ENCODE data around the gene KLF7.

The KLF7 gene

GRCh38 chr2:207165121-207166038, at the start of gene KLF7:
Gene KLF7 (minus strand): TSS chr2:207165948. CDS start chr2:207165568, 380 bp downstream.
- TF ChIP-seq, protein P1, sequence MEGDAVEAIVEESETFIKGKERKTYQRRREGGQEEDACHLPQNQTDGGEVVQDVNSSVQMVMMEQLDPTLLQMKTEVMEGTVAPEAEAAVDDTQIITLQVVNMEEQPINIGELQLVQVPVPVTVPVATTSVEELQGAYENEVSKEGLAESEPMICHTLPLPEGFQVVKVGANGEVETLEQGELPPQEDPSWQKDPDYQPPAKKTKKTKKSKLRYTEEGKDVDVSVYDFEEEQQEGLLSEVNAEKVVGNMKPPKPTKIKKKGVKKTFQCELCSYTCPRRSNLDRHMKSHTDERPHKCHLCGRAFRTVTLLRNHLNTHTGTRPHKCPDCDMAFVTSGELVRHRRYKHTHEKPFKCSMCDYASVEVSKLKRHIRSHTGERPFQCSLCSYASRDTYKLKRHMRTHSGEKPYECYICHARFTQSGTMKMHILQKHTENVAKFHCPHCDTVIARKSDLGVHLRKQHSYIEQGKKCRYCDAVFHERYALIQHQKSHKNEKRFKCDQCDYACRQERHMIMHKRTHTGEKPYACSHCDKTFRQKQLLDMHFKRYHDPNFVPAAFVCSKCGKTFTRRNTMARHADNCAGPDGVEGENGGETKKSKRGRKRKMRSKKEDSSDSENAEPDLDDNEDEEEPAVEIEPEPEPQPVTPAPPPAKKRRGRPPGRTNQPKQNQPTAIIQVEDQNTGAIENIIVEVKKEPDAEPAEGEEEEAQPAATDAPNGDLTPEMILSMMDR (IDR thresholded peaks at IDR 0.05; ENCODE audit: low read depth, low read length) = no peak; the same call in 1 of the 2 replicates
- DNase-seq (ENCODE audit: extremely low read depth, low read depth) = no peak

DNA sequence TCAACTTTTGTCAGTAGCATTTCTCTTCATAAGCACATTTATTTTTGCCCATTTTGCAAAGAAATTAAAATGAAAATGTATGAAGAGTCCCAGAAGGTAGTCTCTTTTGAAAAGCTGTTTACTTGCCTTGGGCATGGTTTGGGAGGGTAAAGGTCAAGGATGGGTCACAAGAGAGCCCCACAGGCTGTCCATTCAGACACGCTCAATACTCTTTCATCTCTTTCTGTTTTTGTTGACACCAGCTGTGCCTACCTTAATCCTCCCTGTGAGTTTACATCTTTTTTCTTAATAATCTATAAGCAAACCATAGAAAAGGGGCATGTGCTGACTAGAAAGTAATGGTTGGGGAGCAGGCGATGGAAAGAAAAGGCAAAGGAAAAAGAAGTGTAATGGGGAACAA, 49.6 kb upstream of the KLF7 start:
- TF ChIP-seq, protein P1 (IDR thresholded peaks at IDR 0.05; ENCODE audit: low read depth, low read length) = no peak
- DNase-seq (ENCODE audit: extremely low read depth, low read depth) = no peak

- TF ChIP-seq, protein P1 (IDR thresholded peaks at IDR 0.05; ENCODE audit: low read depth, low read length) = no peak
- DNase-seq (ENCODE audit: extremely low read depth, low read depth) = no peak
These were observed 48.7 kb upstream of the KLF7 start for GRCh38 chr2:207214446-207214845.

GRCh38 chr2:207206011-207206410, 40.3 kb upstream of the KLF7 start:
- no peak for DNase-seq (ENCODE audit: extremely low read depth, low read depth)

DNA sequence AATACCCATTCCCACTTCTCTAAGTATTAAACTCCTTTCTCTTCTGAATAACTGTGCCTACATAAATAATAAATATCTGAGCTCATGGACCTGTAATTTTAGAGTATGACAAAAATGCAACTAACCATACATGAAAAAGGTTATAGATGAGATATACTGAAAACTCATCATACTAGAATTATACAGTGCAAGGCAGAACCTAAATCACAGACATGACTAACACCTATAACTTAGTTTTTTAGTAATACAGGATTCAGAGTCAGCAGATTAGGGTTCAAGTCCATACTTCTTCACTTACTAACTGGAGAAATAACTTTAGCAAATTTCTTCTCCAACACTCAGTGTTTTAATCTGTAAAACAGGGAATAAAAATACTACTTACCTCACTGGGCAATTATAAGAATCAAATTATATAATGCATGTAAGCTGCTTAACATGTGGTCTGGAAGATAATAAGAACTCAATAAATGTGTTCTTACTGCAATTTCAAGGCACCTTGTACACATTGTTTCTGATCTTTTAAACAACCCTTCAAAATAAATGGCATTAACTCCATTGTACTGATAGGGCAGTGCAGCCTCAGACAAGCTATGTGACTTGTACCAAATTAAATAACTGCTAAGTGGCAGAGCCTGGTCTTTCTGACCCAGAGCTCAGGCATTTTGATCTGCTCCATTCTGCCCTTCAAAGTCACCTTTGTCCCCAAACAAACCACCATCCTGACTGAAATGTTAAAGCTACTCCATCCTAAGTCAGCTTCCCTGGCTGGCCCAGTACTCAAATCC, 39.6 kb upstream of the KLF7 start:
- no peak for DNase-seq (ENCODE audit: extremely low read depth, low read depth)
- TF ChIP-seq, protein P1 (IDR thresholded peaks at IDR 0.05; ENCODE audit: low read depth, low read length) = no peak

More at GRCh38 chr2:207206011-207206410, 40.3 kb upstream of the KLF7 start:
- TF ChIP-seq, protein P1 (IDR thresholded peaks at IDR 0.05; ENCODE audit: low read depth, low read length) = no peak

DNA sequence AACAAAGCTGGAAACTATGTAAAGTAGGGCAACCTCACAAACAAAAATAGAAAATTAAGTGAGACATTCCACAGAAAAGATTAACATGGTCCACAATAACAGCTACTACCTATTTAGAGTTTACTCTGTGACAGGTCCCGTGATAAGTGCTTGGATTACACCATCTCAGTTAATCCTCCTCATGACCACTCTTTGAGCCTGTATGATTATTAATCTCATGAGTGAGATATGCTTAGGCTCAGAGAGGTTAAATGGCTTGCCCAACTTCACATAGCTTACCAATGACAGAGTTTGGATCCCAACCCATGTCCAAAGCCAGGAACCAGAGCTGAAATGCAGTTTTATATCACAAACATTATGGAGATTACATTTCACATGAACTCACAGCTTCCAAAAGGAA, 37.3 kb upstream of the KLF7 start:
- TF ChIP-seq, protein P1 (IDR thresholded peaks at IDR 0.05; ENCODE audit: low read depth, low read length) = no peak
- no peak for DNase-seq (ENCODE audit: extremely low read depth, low read depth)

DNA sequence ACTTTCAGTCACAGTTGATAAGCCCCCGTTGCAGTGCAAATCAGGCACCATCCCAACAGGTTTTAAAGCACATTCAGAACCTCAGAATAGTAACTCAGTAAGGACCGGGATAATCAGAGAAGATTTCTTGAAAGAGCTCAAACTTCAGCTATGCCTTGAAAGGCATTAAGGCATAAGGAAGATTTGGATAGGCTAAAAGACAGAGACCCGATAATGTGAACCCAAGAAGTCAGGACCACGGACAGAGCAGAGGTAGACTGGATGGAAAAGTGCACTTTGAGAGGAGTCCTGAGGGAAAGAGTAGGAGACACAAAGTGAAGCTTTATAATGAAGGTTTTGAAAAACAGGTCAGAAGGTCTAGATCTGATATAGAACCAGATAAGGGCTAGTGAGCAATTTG, 36.9 kb upstream of the KLF7 start:
- DNase-seq (ENCODE audit: extremely low read depth, low read depth) = no peak
- TF ChIP-seq, protein P1 (IDR thresholded peaks at IDR 0.05; ENCODE audit: low read depth, low read length) = no peak

Data from AG09319 (cell line).